GM18867 (cell line): Measurements from ENCODE around the gene BROX.
A peak's percentile ranks its signal among the peaks of the same experiment; 100 is the strongest.
"Not testable (repeated sequence)": the region's sequence is repeated elsewhere in the genome, so short reads cannot be mapped to it uniquely, and the experiment has no call there.

Experiments used
- ATAC-seq: cut with Tn5 transposase; IDR thresholded peaks from one replicate; pipeline ENCODE4 v1.9.1; 2021; ENCODE audit warnings: mild to moderate bottlenecking, moderate library complexity; ENCODE audit not compliant: unreplicated experiment

Gene BROX

DNA sequence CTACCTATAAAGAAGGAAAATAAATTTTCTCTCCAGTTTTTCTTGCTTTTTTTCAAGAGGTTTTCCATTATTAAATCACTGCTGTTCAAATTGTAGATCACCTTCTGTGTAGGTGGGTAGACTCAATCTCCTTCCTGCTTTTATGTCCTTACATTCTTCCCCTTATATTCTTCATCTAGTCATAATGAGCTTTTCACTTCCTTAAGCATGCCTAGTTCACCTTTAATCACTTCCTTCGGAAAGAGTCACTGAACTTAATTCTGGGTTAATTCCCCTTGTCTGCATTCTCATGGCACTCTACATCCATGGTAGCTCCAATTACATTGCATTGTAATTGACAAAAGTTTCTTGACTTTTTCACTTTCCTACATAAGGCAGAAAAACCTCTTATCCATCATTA lies 18.5 kb downstream of the BROX start:
- no peak for ATAC-seq

DNA sequence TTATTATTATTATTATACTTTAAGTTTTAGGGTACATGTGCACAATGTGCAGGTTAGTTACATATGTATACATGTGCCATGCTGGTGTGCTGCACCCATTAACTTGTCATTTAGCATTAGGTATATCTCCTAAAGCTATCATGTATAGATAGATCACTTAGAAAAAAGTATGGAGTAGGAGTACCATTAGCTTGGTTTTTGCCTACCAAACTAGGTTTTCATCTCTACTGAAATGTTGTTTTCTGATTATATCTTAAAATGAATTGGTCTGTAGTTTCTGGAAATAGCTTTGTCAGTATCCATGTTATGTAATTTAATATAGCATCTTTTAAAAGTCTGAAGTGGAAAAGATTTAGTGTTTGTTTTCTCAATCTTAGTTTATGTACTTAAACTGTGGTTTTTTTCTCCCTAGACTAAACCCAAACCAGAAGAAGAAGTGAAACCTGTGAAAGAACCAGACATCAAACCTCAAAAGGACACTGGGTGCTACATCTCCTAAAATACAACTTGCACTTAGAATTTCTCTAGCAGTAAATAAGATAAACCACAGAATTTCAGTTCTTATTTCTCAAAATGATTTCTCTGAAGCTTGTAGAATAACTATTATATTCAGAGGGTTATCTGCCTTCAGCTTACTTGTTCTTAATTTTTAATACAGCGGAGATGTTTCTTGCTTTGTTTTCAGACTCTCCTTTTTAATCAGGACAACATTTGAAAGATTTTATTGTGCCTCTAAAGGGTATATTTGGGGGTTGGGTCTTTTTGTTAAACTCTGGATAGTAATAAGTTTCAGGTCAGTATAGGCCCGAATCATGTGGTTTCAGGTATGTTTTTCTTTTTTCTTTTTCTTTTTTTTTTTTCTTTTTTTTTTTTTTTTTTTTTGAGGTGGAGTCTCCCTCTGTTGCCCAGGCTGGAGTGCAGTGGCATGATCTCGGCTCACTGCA lies 20.1 kb downstream of the BROX start:
- ATAC-seq, result peak; percentile 98

DNA sequence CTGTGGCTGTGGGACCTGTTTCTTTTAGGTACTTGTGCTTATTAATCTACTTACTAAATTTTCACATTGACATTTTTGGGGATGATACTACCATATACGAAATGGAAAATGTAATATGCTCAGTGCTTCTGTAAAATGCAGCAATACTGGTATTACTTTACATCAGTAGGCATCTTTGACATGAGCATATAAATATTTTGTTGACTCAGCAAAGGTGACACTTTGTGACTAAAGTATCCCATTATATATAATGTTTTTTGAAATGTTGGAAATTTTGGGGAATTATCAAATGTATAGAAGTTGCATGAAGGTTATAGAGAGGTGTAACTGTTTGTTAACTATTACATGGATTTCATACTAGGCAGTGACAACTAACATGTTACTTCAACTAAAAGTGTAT lies 22.4 kb downstream of the BROX start:
- no peak for ATAC-seq

DNA sequence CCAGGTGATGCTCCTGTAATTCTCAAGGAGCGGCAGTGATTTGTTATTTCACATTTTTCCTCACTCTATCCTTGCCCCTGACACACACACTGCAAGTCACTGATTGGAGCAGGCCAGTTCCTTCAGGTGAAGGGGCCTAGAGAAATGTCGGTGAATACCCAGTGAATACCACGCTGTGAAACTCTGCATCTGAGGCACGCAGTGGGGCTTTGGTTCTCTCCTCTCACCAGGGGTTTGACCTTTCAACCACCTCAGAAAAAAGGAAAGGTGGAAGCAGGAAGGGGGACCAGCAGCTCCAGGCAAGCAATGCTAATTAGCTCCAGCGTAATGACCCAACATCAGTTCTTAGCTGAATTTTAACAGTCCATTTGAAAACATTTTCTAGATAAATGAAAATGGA lies 24.1 kb downstream of the BROX start:
- no peak for ATAC-seq

DNA sequence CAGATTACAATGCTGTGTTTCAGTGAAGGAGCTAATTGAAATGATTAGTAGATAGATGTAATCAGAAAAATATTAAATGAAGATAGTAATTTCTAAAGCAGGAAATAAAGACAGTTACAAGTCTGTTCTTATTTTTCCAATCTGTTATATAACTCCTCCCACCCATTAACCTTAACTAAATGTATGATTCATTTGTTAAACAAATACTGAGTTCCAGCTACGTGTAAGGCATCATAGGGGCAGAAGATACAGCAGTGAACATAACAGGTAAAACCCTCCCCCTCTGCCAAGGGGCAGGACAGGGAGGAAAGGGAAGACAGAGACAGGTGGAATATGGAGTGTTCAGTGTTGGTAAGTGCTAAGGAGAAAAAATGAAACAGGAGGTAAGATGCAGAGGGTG lies 24.6 kb downstream of the BROX start, which contains the start of gene FAM177B:
TSS of gene FAM177B (plus strand) at position 231 of the 400 bp plus-strand sequence. CDS start 9,344 bp downstream, outside the sequence.
- no peak for ATAC-seq

DNA sequence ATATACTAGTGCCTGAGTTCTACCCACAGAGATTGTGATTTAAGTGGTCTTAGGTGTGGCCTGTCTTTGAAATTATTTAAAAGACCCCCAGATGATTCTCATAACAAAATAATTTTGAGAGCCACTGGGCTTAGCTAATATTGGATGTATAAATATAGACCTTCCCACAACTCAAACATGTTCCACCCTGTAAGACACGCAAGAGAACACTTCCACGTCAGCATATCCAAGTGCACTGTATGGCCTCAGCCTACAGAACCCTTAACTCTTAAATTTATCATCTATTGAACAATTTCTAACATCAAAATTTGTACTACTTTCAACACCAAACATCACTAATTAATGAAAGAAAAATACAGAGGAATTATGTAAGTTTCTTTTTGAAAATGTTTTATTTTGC lies 27.1 kb downstream of the BROX start:
- no peak for ATAC-seq

DNA sequence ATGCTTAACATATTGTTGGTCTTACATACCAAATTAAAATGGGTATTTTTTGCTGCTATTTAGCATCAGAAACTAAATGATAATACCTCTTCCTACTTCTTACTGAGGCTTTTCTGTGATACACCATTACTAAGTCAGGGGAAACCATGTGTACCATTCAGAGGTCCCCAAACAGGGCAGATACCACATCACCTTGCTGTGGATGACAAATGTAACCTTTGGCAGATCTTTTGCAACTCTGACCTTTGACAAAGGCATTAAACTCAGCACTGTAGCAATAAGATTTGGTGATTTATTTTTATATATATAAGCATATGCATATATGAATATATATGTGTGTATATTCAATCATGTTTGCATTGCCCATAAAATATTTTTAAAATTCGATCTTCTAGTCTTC lies 27.6 kb downstream of the BROX start:
- no peak for ATAC-seq

DNA sequence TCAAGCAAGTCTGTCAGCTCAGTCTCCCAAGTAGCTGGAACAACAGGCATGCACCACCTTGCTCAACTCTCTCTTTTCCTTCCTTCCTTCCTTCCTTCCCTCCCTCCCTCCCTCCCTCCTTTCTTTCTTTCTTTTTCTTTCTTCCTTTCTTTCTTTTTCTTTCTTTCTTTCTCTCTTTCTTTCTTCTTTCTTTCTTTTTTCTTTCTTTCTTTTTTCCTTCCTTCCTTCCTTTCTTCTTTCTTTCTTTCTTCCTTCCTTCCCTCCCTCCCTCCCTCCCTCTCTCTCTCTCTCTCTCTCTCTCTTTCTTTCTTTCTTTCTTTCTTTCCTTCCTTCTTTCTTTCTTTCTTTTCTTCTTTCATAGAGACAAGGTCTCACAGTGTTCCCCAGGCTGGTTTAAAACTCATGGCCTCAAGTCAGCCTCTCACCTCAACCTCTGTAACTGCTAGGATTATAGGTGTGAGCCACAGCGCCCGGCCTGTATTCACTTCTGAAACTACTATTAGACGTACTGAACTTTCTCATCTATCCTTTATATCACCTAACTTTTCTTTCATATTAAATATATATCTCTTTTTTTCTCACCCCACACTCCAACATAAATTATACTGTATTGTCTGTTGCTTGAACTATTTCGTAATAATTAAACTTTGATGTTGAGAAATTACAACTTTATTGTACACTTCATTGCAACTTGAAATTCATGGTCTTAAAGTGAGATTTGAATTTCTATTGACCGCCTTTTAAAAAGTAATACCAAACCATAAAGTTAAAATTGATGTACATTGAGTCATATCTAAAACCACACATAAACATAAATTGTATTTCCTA lies 29.5 kb downstream of the BROX start:
- ATAC-seq, result peak; percentile 48

DNA sequence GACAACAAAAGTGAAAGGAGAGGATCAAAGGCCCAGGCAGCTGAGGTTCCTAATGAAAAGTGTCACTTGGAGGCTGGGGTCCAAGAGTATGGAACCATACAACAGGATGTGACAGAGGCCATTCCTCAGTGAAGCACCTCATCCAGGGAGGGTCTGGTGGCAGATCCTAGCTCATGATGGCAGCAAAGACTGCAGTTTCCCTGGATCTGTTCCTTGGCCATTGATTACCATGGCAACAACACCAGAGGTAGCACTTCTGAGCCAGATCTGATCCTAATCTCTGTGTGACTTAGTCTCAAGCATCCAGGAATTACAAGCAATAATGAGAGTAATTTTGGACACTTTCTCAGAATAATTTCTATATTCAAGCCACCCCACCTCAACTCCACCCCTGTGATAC lies 37.6 kb downstream of the BROX start:
- ATAC-seq, result no peak

DNA sequence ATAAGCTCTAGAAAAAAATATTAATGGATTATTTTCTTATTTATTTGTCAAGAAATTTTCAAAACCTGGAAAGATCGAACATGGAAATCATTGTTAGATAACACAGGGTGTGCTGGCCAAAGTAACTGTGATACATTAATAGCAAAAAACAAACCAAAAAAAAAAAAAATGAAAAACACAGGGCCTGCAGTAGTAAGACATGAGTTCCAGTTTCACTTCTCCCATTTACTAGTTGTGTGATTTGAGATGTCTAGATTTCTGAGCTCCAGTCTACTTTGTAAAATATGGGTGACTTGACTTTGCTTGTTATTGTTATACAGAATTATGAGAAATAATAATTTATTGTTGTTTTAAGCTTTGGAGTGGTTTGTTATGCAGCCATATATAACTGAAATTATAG lies 38.3 kb downstream of the BROX start:
- peak; percentile 92 for ATAC-seq

DNA sequence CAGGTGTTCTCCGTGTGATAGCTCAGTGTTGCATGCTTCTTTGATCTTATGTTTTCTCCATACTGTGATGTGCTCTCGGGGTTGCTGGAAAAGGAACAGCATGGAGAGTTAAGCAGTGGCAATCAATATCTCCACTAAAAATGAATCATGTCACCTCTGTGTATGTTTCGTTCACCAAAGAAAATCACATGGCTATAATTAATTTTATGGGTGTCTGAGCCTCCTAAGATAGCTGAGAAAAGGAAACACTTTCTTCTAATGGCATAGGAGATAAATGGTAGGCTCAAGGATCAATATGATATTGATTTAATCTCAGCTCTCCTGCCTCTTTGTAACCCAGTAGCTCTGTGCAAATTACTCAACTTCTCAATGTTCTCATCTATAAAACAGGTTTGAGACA lies 38.9 kb downstream of the BROX start:
- no peak for ATAC-seq

DNA sequence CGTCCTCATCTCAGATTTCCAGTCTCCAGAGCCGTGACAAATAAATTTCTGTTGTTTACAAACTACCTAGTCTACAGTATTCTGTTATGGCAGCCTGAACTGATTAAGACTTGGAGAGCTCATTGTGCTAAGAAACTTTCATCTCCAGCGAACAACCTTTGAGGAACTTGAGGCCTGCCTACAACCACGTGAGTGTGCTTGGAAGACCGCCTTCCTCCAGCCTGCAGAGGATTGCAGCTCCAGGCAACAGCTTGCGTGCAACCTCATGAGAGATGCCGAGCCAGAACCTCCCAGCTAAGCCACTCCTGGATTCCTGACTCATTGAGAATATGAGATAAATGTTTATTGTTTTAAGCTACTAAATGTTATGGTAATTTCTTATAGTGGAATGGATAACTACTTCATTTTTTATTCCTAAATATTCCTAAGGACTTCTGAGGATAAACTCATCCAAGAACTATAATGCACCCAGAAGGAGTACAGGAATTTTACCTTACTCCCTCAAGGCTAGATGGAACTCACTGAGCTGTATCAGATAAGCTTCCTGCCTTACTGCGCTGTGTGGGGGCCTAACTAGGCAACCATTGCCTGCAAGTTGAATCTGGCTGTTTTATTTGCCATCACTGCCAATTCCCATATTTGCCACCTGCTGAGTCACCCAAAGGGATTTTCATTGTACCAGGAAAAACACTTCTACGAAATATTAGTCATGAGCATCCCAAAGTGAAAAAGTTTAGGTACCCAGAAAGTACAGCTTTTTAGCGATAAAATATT lies 42.2 kb downstream of the BROX start:
- ATAC-seq, result no peak

DNA sequence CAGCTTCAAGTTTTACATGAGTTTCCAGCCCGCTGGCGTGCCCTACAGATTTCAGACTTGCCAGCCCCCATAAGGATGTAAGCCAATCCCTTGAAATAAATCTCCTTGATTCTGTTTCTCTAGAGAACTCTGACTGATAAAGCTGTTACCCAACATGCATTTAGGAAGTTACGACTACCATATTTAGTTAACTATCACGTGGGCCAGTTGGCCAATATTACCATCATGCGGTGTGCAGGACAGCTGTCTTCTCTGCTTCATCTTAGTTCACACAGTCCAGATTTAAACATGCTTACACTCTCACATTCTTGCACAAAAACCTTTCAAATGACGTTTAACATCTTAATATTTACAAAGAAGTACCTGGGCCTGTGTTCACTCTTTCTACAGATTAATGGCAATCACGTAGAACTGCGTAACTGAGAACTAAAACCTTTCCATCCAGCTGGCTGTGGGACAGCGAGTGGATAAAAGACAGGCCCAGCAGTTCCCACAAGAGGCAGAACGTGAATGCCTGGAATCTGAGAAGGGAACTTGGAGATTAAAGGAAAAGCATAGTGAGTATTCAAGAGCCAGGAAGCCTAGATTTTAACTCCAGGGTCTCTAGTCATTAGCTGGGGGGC lies 45.4 kb downstream of the BROX start:
- no peak for ATAC-seq

DNA sequence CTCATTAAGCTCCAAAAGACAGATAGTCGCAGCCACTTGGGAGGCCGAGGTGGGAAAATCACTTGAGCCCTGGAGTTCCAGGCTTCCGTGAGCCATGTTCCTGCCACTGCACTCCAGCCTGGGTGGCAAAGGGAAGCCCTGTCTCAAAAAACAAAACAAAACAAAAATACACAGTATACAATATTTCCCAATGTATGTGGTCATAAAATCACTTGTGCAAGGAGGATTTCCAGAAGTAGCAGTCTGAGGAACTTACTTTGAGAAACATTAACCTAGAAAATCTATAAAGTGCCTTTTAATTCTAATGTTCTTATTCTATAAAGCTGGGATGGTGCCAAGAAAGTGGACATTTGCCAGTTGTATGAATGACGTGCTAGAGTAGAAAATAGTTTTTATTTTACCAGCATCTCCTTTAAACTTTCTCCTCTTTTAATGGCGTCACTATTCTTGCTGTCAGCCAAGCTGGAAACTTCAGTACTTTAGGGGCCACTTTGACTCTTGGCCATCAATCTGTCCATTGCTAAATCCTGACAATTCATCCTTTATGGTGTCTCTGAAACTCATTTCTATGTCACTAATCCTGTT lies 47.2 kb downstream of the BROX start:
- ATAC-seq, result no peak

DNA sequence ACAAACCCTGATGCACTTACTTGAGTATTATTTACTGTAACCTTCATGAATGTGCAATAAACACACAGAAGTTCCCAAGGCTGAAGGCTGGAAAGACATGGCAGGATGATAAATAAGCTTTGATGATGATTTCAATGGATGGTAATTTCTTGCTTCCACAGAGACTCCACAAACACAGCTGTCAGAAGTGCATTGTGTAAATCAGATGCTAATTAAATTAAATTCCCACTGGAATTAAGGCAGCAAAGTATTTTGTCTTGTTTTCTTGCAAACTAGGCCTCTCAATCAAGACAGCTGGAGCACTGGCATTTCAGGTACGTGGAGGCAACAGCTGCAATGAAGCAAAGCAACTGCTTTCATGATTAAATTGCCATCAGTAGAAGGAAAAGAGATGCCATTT lies 48.7 kb downstream of the BROX start:
- ATAC-seq, result no peak

DNA sequence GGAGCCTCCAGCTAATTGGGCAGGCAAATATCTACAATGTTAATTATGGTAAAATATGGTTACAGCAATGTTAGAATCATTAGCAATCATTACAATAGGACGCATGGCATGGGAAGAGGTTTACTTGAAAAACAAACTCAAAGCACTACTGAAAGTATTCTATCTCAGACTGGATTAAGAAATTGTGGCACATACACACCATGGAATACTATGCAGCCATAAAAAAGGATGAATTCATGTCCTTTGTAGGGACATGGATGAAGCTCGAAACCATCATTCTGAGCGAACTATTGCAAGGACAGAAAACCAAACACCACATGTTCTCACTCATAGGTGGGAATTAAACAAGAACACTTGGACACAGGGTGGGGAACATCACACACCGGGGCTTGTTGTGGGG lies 49.8 kb downstream of the BROX start:
- ATAC-seq, result not testable (repeated sequence)

DNA sequence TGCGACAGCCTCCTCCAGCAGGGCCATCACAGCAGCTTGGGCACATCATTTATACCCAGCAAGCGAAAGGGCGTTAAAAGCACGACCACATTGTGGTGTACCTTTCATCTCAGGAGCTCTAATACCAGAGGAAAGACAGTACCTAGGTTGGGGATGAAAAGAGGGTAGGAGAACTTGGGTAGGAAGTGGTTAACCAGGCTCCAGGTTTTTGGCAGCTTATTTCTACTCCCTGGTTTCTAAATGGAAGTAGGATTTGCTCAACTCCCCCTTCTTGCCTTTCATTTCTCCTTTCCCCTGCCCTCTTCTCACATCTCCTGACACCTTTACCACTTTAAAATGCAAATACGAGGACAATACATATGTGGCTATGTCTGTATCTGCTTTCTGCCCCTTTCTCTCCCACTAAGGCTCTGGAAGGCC lies 54.8 kb downstream of the BROX start:
- ATAC-seq, result peak; percentile 68

DNA sequence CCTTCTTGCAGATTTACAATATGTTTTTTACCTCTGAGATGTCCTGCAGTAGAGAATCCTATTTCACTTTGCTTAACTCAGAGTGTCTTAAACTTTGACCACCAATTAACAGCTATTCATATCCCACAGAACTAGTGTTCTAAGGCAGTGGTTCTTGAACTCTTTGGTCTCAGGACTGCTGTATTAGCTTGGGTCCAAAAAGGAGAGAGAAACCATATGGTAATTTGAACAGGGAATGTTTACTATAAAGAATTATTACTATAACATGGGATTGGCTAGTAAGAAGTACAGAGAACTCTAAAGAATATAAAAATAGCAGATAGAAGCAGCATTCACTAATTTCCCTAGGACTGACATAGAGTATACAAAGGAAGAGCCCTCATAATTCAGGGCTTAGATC lies 56.2 kb downstream of the BROX start:
- ATAC-seq, result no peak

DNA sequence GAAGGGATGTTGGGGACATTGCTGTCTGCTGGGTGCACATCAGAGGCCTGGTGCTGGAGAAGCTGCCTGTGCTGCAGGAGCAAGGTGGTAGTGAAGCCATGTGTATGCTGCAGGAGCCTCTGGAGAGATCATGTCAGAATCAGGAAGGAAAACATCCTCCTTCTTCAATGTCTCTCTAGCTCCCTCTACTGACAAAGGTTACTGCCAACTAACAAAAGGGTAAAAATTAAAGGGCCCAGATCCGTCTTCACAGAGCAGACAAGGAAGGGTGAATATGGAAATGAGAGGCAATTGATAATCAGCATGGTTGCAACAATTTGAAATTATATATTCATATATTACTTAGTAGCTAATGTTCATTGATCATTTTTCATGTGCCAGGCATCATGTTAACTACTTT lies 56.8 kb downstream of the BROX start:
- ATAC-seq, result no peak

DNA sequence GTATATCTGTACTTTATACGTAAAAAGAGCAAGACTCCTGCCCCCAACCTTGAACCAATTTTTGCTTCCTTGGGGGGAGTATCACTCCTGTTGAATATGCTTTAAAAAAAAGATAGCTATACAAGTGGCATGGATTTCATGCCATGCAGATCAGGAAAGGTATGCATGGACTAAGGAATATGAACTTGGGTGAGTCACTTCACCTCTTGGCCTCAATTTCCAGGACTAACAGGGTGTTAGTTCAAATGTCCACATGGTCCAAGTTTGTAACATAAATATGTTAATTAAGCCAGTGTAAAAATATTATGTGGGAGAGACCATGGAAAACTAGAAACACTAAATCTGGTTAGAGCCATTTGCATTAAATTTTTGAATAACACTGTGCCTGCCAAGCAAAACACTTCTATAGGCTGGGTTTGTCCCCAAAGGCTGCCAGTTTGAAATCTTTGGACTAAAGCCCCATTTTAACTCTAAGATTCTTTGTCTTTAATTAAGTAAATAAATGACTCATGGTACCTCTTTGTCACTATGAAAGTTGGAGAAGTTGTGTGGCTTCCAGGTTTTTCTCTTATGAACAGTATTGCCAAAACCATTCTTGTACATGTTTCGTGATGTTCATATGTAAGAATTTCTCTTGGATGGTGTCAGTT lies 57.7 kb downstream of the BROX start:
- no peak for ATAC-seq
